HCT116 (cell line): ENCODE results near the gene ALOX12B. TPM values are rescaled to one million over a fixed set of nuclear protein-coding genes. Genes with fewer than 3 reads are reported as not detected.

Source experiments
- ATAC-seq: fragments of 200-7000 bp; cut with Tn5 transposase; 2 replicates; pipeline ENCODE4 v1.9.1; 2020; ENCODE audit warnings: mild to moderate bottlenecking, moderate library complexity
- BruUV-seq: library from RNA; stranded (reverse); fragments of 400-500 nt; replicated peaks from 2 replicates; lab custom pipeline; 2021; lab: Mats Ljungman, UMichigan
- CTCF ChIA-PET: fragments of 300-600 bp; sonication (Branson Sonifier 250); formaldehyde crosslinking; loops from one replicate; lab custom pipeline; 2021; ENCODE audit warnings: antibody characterized with exemption; lab: Charles Lee
- POLR2A ChIA-PET: fragments of 300-600, 350-600 bp; sonication (Branson Sonifier 250); formaldehyde crosslinking; loops from one replicate; lab custom pipeline; 2021; ENCODE audit warnings: antibody characterized with exemption; lab: Charles Lee
- RAD21 ChIA-PET, 2 experiments: fragments of 300-600 bp; sonication (Branson Sonifier 250); formaldehyde crosslinking; loops; one replicate each; lab custom pipeline; 2023; ENCODE audit warnings: low total read pairs in 2 of 2; ENCODE audit not compliant: uncharacterized antibody in 2 of 2, unreplicated experiment in 2 of 2, low non-redundant PET in 1 of 2; lab: Charles Lee
- DNase-seq: peaks from one replicate; pipeline ENCODE4 v3.0.0-alpha.2; 2010; ENCODE audit warnings: low read depth, low spot score
- H2AFZ ChIP-seq: fragments of 200-600 bp; shearing (Covaris generic), sonication (generic); 2 replicates; pipeline ENCODE4 v1.6.1; 2017; ENCODE audit warnings: low read depth, mixed run types, mixed read lengths, antibody characterized with exemption, low read length; ENCODE audit not compliant: poor library complexity, severe bottlenecking
- H3K27ac ChIP-seq: 2 replicates; pipeline ENCODE4 v1.5.1; 2012; ENCODE audit warnings: low read depth, low read length
- H3K27me3 ChIP-seq: fragments of 200-600 bp; sonication (generic); 2 replicates; pipeline ENCODE4 v1.6.1; 2016; ENCODE audit warnings: mixed run types, low read length, mixed read lengths; ENCODE audit not compliant: insufficient read depth
- H3K36me3 ChIP-seq, 2 experiments: fragments of 200-500 bp in 1 of 2; fragments of 200-600 bp in 1 of 2; sonication (Bioruptor generic) in 1 of 2; sonication (generic) in 1 of 2; 2 replicates each; pipeline versions ENCODE4 v1.5.1 to v1.6.1; 2014 to 2016; ENCODE audit warnings: low read length in 2 of 2, inconsistent platforms in 1 of 2, mixed read lengths in 1 of 2, mixed run types in 1 of 2; ENCODE audit not compliant: insufficient read depth in 2 of 2, control insufficient read depth in 1 of 2
- H3K4me1 ChIP-seq, 2 experiments: fragments of 200-600 bp in 1 of 2; sonication (generic) in 1 of 2; 2 replicates each; pipeline versions ENCODE4 v1.5.1 to v1.6.1; 2012 to 2017; ENCODE audit warnings: low read length in 2 of 2, inconsistent platforms in 1 of 2, mild to moderate bottlenecking in 1 of 2, mixed read lengths in 1 of 2, mixed run types in 1 of 2, moderate library complexity in 1 of 2; ENCODE audit not compliant: insufficient read depth in 2 of 2, control insufficient read depth in 1 of 2
- H3K4me2 ChIP-seq: fragments of 200-600 bp; sonication (generic); 2 replicates; pipeline ENCODE4 v1.6.1; 2017; ENCODE audit warnings: mixed run types, low read length, mixed read lengths
- H3K4me3 ChIP-seq, 2 experiments: fragments of 200-600 bp in 1 of 2; sonication (generic) in 1 of 2; replicated peaks in 1 of 2; 2 replicates each; pipeline ENCODE4 v1.5.1; 2011 to 2016; ENCODE audit warnings: low read length in 2 of 2, control low read depth in 1 of 2, low read depth in 1 of 2, mild to moderate bottlenecking in 1 of 2, mixed read lengths in 1 of 2, mixed run types in 1 of 2
- H3K79me2 ChIP-seq: fragments of 200-600 bp; sonication (generic); 2 replicates; pipeline ENCODE4 v1.6.1; 2017; ENCODE audit warnings: mild to moderate bottlenecking, mixed run types, low read length, moderate library complexity, mixed read lengths; ENCODE audit not compliant: insufficient read depth
- H3K9ac ChIP-seq: fragments of 200-600 bp; sonication (generic); 2 replicates; pipeline ENCODE4 v1.6.1; 2016; ENCODE audit warnings: low read length, mixed read lengths
- H3K9me2 ChIP-seq: fragments of 200-600 bp; sonication (generic), shearing (Covaris generic); 2 replicates; pipeline ENCODE4 v1.6.1; 2017; ENCODE audit warnings: mixed run types, mild to moderate bottlenecking, moderate library complexity; ENCODE audit not compliant: insufficient read depth
- H3K9me3 ChIP-seq, 2 experiments: fragments of 200-500 bp in 1 of 2; fragments of 200-600 bp in 1 of 2; sonication (Bioruptor generic) in 1 of 2; sonication (generic) in 1 of 2; 2 replicates each; pipeline ENCODE4 v1.6.1; 2014 to 2017; ENCODE audit warnings: low read length in 2 of 2, mixed read lengths in 2 of 2, inconsistent platforms in 1 of 2, low read depth in 1 of 2, mild to moderate bottlenecking in 1 of 2, mixed run types in 1 of 2, moderate library complexity in 1 of 2; ENCODE audit not compliant: control insufficient read depth in 1 of 2, insufficient read depth in 1 of 2
- H4K20me1 ChIP-seq: fragments of 200-600 bp; sonication (generic), shearing (Covaris generic); 2 replicates; pipeline ENCODE4 v1.6.1; 2017; ENCODE audit warnings: mixed run types, mild to moderate bottlenecking, moderate library complexity; ENCODE audit not compliant: insufficient read depth
- ATF3 ChIP-seq: IDR thresholded peaks from 2 replicates; pipeline ENCODE4 v1.6.1; 2012
- CBX3 ChIP-seq: IDR thresholded peaks from 2 replicates; pipeline ENCODE4 v1.6.1; 2012; ENCODE audit warnings: low read depth
- CEBPB ChIP-seq: IDR thresholded peaks from 2 replicates; pipeline ENCODE4 v1.6.1; 2012; ENCODE audit warnings: low read depth
- EGR1 ChIP-seq: IDR thresholded peaks from 2 replicates; pipeline ENCODE4 v1.6.1; 2012; ENCODE audit warnings: low read depth
- EZH2 ChIP-seq: fragments of 200-600 bp; sonication (generic); IDR thresholded peaks from 2 replicates; pipeline ENCODE4 v1.6.1; 2017; ENCODE audit warnings: antibody characterized with exemption, mixed run types
- EZH2phosphoT487 ChIP-seq: fragments of 200-600 bp; IDR thresholded peaks from 2 replicates; pipeline ENCODE4 v1.6.1; 2018; ENCODE audit warnings: antibody characterized with exemption, borderline replicate concordance
- FOSL1 ChIP-seq: IDR thresholded peaks from 2 replicates; pipeline ENCODE4 v1.6.1; 2012; ENCODE audit warnings: low read depth
- JUND ChIP-seq: IDR thresholded peaks from 2 replicates; pipeline ENCODE4 v1.6.1; 2012
- MAX ChIP-seq: IDR thresholded peaks from 2 replicates; pipeline ENCODE4 v1.6.1; 2012
- POLR2A ChIP-seq: IDR thresholded peaks from 2 replicates; pipeline ENCODE4 v1.7.0; 2011; ENCODE audit warnings: borderline replicate concordance; ENCODE audit not compliant: insufficient read depth, insufficient read length; ENCODE audit errors: extremely low read depth
- POLR2AphosphoS5 ChIP-seq: IDR thresholded peaks from 2 replicates; pipeline ENCODE4 v1.6.1; 2011; ENCODE audit warnings: mild to moderate bottlenecking, low read depth, low read length, moderate library complexity
- RAD21 ChIP-seq: IDR thresholded peaks from 2 replicates; pipeline ENCODE4 v1.6.1; 2012; ENCODE audit warnings: low read depth, mild to moderate bottlenecking
- REST ChIP-seq: IDR thresholded peaks from 2 replicates; pipeline ENCODE4 v1.6.1; 2012; ENCODE audit warnings: low read depth
- SIN3A ChIP-seq: IDR thresholded peaks from 2 replicates; pipeline ENCODE4 v1.6.1; 2012; ENCODE audit warnings: low read depth
- SRF ChIP-seq: IDR thresholded peaks from 2 replicates; pipeline ENCODE4 v1.6.1; 2012; ENCODE audit warnings: low read depth
- TCF7L2 ChIP-seq: IDR thresholded peaks from 2 replicates; pipeline ENCODE4 v1.7.0; 2011; ENCODE audit warnings: borderline replicate concordance, inconsistent platforms; ENCODE audit not compliant: insufficient read depth, insufficient read length; ENCODE audit errors: extremely low read depth
- YY1 ChIP-seq: IDR thresholded peaks from 2 replicates; pipeline ENCODE4 v1.6.1; 2011; ENCODE audit warnings: low read length, low read depth, moderate library complexity, mild to moderate bottlenecking; ENCODE audit not compliant: insufficient replicate concordance; ENCODE audit errors: extremely low read depth
- ZBTB33 ChIP-seq: IDR thresholded peaks from 2 replicates; pipeline ENCODE4 v1.6.1; 2011; ENCODE audit warnings: mild to moderate bottlenecking, low read length, moderate library complexity; ENCODE audit not compliant: insufficient replicate concordance; ENCODE audit errors: extremely low read depth
- ZFX ChIP-seq: fragments of 450-650 bp; IDR thresholded peaks from 2 replicates; pipeline ENCODE4 v1.6.1; 2017
- ZNF274 ChIP-seq: fragments of 200-500 bp; sonication (Bioruptor generic); IDR thresholded peaks from 2 replicates; pipeline ENCODE4 v1.6.1; 2014; ENCODE audit warnings: mild to moderate bottlenecking, low read depth, low read length, inconsistent platforms
- intact Hi-C: fragments of 100-400 bp; cut with micrococcal nuclease; formaldehyde crosslinking; loops from 2 replicates; pipeline ENCODE4 v1.10.0; 2022
- total RNA-seq: library from RNA; stranded (reverse); gene quantifications from one replicate; pipeline ENCODE4 v1.2.1, GENCODE V29; 2021; ENCODE audit not compliant: unreplicated experiment

The ALOX12B gene
- total RNA-seq, 1 experiment from 2014 or later: 3.8 TPM

GRCh38 chr17:8072341-8072728 lies 15.2 kb downstream of the ALOX12B start:
- Histone ChIP-seq H3K36me3 (no peaks in the 10 kb centered on the region), H3K9ac (no peak overlapping the region), H3K9me3 (no peaks in the 10 kb centered on the region), H3K27me3 (peaks cover 4% of the 10 kb centered on the region; the same call in 1 of the 2 replicates), H2AFZ (no peak overlapping the region), H3K4me1 (peaks cover 0 to 14% of the 10 kb centered on the region in 2 experiments; a peak in 1 of 4 replicates), H4K20me1 (no peaks in the 10 kb centered on the region), H3K79me2 (no peaks in the 10 kb centered on the region), H3K4me3 (no peak overlapping the region), H3K27ac (no peak overlapping the region), H3K4me2 (no peak overlapping the region), H3K9me2 (no peaks in the 10 kb centered on the region)
- DNase-seq (no peak), ATAC-seq (no peak)
- no TSS peak for BruUV-seq
- POLR2A ChIA-PET: no interaction called here
- CTCF ChIA-PET: no interaction called here
- RAD21 ChIA-PET: no interaction called here
- TF ChIP-seq ZBTB33: no peak
- no peak for TF ChIP-seq JUND
- no peak for TF ChIP-seq SIN3A
- TF ChIP-seq REST: no peak
- no peak for TF ChIP-seq CEBPB
- TF ChIP-seq POLR2A: no peak
- no peak for TF ChIP-seq FOSL1
- TF ChIP-seq POLR2AphosphoS5: no peak
- no peak for TF ChIP-seq ZFX
- no peak for TF ChIP-seq CBX3
- TF ChIP-seq EGR1: no peak
- no peak for TF ChIP-seq TCF7L2
- TF ChIP-seq ATF3: no peak
- TF ChIP-seq EZH2: no peak
- TF ChIP-seq YY1: no peak
- TF ChIP-seq MAX: no peak
- no peak for TF ChIP-seq SRF
- no peak for TF ChIP-seq ZNF274
- TF ChIP-seq EZH2phosphoT487: no peak
- no peak for TF ChIP-seq RAD21
- intact Hi-C loops: no loop called here
